HG03108 (cell line): ENCODE data around the gene REEP3.
A peak's percentile ranks its signal among the peaks of the same experiment; 100 is the strongest.

Experiments
- ATAC-seq: cut with Tn5 transposase; IDR thresholded peaks from one replicate; pipeline ENCODE4 v1.9.1; 2021; ENCODE audit warnings: moderate library complexity; ENCODE audit not compliant: unreplicated experiment

The REEP3 gene

GRCh38 chr10:63584725-63585035, 63.5 kb downstream of the REEP3 start:
- no peak for ATAC-seq

DNA sequence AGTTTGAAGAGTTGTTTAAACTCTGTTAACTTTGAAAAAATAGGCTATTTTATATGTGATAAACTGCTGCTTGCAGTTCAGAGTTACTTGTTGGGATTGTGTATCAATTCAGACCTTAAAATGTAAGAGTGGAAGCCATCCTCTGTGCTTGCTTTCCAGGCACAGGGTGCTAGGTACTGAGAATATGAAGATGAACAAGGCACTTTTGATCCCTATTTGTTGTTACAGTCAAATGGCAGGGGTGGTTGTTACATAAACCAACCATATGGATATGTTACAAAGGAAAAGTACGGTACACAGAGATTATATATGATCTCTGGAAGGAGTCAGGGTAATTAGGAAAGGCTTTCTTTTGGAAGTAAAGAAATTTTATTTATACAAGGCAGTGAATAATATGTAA, 63.8 kb downstream of the REEP3 start:
- no peak for ATAC-seq

DNA sequence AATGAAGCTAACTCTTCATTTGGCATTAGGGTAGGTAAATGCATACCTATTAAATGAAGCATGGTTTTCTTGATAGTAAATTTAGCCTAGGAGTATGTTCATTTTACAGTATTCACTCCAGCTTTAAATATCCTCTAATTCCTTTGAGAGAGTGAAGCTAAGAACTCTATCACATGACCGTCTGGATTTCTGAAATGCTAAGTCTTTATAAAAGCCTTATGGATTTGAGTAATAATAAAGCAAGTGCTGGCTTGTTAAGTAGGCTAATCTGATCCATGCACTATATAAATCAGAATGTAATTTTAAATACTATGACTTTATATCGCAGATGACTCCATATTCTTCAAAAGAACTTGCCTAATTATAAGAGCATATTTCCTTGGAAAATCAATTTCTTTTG, 64.8 kb downstream of the REEP3 start:
- no peak for ATAC-seq

GRCh38 chr10:63587191-63587590, 66.0 kb downstream of the REEP3 start:
- no peak for ATAC-seq

DNA sequence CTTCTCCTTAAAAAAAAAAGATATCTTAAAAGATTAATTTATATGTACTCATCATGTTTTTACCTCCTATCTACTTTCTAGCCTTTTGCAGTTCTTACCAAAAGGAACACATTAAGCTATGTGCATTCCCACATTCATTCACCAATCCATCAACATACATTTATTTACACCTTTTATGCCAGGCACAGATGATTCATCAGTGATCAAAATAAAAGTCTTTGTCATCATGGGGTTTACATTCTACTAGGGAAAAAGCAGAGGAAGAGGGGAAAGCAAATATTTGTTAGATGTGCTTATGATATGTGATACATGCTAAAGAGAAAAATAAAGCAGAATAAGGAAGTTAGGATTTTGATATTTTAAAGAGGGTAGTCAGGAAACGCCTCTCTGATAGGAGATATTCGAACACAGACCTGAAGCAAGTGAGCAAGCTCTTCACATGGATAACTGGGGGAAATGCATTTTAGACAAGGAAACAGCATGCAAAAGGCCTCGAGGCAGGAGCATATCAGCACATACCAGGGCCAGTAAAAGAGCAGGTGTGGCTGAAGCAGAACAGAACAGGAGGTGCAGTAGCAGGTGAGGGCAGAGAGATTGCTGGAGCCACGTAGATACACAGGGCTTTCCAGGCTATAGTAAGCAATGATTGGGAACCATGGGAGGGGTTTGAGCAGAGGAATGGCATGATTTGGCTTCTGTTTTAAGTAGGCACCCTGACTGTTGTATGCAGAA, 67.4 kb downstream of the REEP3 start:
- ATAC-seq: no peak

GRCh38 chr10:63591600-63592379, 70.6 kb downstream of the REEP3 start:
- no peak for ATAC-seq

- no peak for ATAC-seq
Measured at GRCh38 chr10:63593576-63593975, 72.4 kb downstream of the REEP3 start.

GRCh38 chr10:63595072-63595471, 73.9 kb downstream of the REEP3 start:
- ATAC-seq: no peak

- ATAC-seq: no peak
Measured at GRCh38 chr10:63596924-63597323, 75.7 kb downstream of the REEP3 start.

DNA sequence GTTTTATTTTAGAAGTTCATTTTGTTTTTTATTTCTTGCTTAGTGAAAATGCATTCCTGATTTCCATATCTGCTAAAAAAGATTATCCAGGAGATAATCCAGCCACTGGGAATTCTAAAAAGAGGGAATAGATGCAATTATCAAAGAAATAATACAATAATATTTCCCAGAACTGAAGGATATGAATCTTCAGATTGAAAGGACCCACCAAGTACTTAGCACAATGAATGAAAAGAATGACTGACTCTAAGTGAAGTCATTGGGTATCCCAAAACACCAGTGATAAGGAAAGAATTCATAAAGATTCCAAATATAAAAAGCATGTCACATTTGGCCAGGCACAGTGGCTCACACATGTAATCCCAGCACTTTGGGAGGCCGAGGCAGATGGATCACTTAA, 79.3 kb downstream of the REEP3 start:
- no peak for ATAC-seq

DNA sequence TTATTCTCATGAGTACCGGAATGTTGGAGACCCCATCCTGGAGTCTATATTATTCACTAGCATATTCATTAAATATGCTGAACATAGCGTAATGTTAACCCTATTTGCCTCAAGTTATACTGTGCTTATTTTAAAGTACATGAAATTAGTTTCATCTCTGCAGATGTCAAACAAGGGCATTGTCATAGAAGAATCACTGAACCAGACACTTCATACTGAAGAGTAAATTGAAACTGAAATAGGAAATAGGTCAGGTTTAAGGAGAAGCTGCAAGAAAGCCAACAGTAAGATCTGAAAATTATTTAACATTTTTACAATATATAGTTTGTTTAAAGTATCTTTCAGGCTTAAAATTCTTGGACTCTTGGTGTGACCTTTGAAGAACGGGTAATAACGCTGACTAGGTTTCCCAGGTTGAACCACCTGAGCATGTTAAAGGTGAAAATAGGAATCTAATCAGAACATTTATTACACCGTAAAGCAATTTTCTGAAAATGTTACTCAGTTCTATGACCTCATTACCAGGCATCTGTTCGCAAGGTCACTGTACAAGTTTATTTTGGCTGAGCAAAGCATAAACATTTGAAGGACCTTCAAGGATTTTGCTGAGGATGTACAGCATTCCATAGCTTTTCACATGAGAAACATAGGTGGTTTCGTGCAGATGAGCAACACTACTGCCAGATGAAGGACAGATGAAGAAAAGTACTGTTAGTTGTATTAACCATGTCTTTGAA, 82.7 kb downstream of the REEP3 start:
- ATAC-seq: peak; percentile 66

GRCh38 chr10:63605197-63605967, 84.2 kb downstream of the REEP3 start:
- ATAC-seq: no peak

- no peak for ATAC-seq
Measured at GRCh38 chr10:63608511-63608910, 87.3 kb downstream of the REEP3 start.

- no peak for ATAC-seq
Measured at GRCh38 chr10:63611078-63611477, 89.9 kb downstream of the REEP3 start.

DNA sequence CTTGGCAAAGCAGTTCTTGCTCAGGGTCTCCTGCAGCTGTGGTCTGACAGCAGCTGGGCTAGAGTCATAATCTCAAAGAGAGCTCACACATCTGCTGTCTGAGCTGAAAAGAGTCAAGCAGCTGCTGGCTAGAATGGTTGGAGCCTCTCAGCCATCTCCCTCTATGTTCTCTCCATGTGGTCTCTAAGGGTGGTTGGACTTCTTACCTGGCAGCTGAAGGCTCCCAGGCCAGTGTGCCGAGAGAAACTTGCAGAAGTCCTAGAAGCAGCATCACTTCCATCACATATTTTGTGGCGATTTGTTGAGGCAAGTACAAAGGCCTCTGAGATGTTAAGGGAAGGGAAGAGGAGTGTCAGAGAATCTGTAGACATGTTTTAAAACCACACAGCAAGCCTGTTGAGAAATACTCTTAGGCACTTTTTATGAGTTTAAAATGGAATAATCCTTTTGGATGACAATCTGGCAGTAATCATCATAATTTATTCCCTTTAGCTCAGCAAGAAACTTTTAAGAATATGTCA, 93.2 kb downstream of the REEP3 start:
- no peak for ATAC-seq

- no peak for ATAC-seq
Measured at GRCh38 chr10:63618552-63618951, 97.4 kb downstream of the REEP3 start.

GRCh38 chr10:63619426-63619825, 98.2 kb downstream of the REEP3 start:
- no peak for ATAC-seq

DNA sequence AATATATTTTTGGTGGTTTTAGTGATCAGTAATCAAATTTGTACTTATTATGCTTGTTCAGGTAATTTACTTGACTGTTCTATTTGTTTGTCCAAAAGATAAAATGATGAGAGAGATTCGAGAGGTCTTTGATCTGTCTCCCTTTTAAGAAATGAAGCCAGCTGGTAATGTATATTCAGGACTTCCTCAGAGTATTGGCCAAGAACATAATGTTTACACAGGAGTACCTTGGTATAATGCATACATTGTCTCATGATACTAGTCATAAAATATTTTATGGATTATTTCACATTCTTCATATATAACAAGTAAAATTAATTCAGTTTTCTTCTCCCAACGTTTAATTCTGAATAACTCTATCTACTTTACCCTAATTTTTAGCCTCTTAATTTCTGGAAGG, 100.9 kb downstream of the REEP3 start:
- ATAC-seq: no peak

GRCh38 chr10:63624701-63625100, 103.5 kb downstream of the REEP3 start:
- ATAC-seq: no peak

DNA sequence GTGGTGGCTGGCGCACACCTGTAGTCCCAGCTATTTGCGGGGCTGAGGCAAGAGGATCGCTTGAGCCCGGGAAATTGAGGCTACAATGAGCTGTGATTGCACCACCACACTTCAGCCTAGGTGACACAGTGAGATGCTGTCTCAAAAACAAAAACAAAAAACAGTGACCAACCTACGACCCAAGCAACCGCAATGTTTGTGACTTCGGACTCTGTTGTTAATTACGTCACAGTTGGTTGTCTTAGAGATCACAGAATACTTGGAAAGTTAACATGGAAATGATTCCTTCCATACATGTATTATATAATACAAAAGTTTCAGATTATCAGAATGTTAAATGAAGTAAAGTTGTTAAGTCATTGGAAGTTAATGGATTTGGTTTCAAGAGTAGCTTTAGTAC, 106.2 kb downstream of the REEP3 start:
- no peak for ATAC-seq

GRCh38 chr10:63627881-63628296, 106.7 kb downstream of the REEP3 start:
- ATAC-seq: no peak
